HepG2 (cell line): ENCODE results near the gene TOR4A. TPM values are rescaled to one million over a fixed set of nuclear protein-coding genes. Genes with fewer than 3 reads are reported as not detected.

Experiments used
- ATAD3A ChIP-seq: sonication (generic); formaldehyde crosslinking; IDR thresholded peaks from 2 replicates; pipeline ENCODE4 v1.4.0; 2020; ENCODE audit warnings: missing genetic modification reagents
- GTF3A ChIP-seq: sonication (generic); formaldehyde crosslinking; conservative IDR thresholded peaks from 2 replicates; pipeline ENCODE4 v1.4.0; 2020; ENCODE audit warnings: mild to moderate bottlenecking, missing genetic modification reagents
- HDAC6 ChIP-seq: fragments of 200-600 bp; sonication (generic); IDR thresholded peaks from 2 replicates; pipeline ENCODE4 v1.7.0; 2017; ENCODE audit warnings: mild to moderate bottlenecking, antibody characterized with exemption, low read length, low read depth
- HHEX ChIP-seq: IDR thresholded peaks from 2 replicates; pipeline ENCODE4 v1.6.1; 2016; ENCODE audit warnings: control low read depth
- RARG ChIP-seq: sonication (generic); formaldehyde crosslinking; IDR thresholded peaks from 2 replicates; pipeline ENCODE4 v1.4.0; 2020; ENCODE audit warnings: low read depth, mild to moderate bottlenecking, missing genetic modification reagents
- RBFOX2 ChIP-seq: fragments of 200-400 bp; formaldehyde crosslinking; IDR thresholded peaks from 2 replicates; pipeline ENCODE4 v1.6.1; 2017; ENCODE audit warnings: low read depth, mild to moderate bottlenecking, low read length
- ZNF33B ChIP-seq: sonication (generic); formaldehyde crosslinking; IDR thresholded peaks from 2 replicates; pipeline ENCODE4 v1.5.1; 2020; ENCODE audit warnings: mild to moderate bottlenecking, missing genetic modification reagents
- ZNF850 ChIP-seq: sonication (generic); formaldehyde crosslinking; conservative IDR thresholded peaks from 2 replicates; pipeline ENCODE4 v1.9.0; 2021; ENCODE audit warnings: mild to moderate bottlenecking, missing genetic modification reagents
- polyA plus RNA-seq, 8 experiments: library from polyadenylated mRNA; depleted of rRNA in 3 of 8; stranded (reverse) in 7 of 8; unstranded in 1 of 8; fragments of >200 nt; fragmentation: Illumina TruSeq in 4 of 8; extraction: Trizol in 4 of 8; gene quantifications; 2 replicates each; pipeline versions ENCODE4 v1.2.1 to v1.2.3, GENCODE V29; 2011 to 2016; ENCODE audit warnings: low read depth in 4 of 8, missing spikeins in 1 of 8, mixed read lengths in 1 of 8; ENCODE audit not compliant: insufficient read depth in 1 of 8
- total RNA-seq, 5 experiments: library from RNA; depleted of rRNA; stranded (reverse); fragments of >200 nt; fragmentation: Illumina TruSeq; extraction: Trizol; gene quantifications; 2 replicates each; pipeline ENCODE4 v1.2.3, GENCODE V29; 2016; ENCODE audit warnings: low read depth in 1 of 5
- TF ChIP-seq, protein P1 (sequence below): IDR thresholded peaks from 2 replicates; pipeline ENCODE4 v1.6.1; 2012; ENCODE audit warnings: low read length, improper control_type of control experiment
- TF ChIP-seq, protein P2 (sequence below): sonication (generic); formaldehyde crosslinking; IDR thresholded peaks from 2 replicates; pipeline ENCODE4 v1.4.0; 2020; ENCODE audit warnings: missing genetic modification reagents
- TF ChIP-seq, protein P3 (sequence below): sonication (generic); formaldehyde crosslinking; IDR thresholded peaks from 2 replicates; pipeline ENCODE4 v1.5.1; 2020; ENCODE audit warnings: missing genetic modification reagents, mild to moderate bottlenecking, borderline replicate concordance
- TF ChIP-seq, protein P4 (sequence below): sonication (generic); formaldehyde crosslinking; IDR thresholded peaks from 2 replicates; pipeline ENCODE4; 2020; ENCODE audit warnings: missing genetic modification reagents, mild to moderate bottlenecking, borderline replicate concordance
- TF ChIP-seq, protein P5 (sequence below): sonication (generic); formaldehyde crosslinking; conservative IDR thresholded peaks from 2 replicates; pipeline ENCODE4 v1.5.0; 2020; ENCODE audit warnings: missing genetic modification reagents

Gene TOR4A
- total and polyA plus RNA-seq, 2 of the 13 experiments (the other 11 are each of a cell fraction or from before 2014, with no cell fraction given), result 11.1 to 14.2 TPM

- TF ChIP-seq, protein P1, sequence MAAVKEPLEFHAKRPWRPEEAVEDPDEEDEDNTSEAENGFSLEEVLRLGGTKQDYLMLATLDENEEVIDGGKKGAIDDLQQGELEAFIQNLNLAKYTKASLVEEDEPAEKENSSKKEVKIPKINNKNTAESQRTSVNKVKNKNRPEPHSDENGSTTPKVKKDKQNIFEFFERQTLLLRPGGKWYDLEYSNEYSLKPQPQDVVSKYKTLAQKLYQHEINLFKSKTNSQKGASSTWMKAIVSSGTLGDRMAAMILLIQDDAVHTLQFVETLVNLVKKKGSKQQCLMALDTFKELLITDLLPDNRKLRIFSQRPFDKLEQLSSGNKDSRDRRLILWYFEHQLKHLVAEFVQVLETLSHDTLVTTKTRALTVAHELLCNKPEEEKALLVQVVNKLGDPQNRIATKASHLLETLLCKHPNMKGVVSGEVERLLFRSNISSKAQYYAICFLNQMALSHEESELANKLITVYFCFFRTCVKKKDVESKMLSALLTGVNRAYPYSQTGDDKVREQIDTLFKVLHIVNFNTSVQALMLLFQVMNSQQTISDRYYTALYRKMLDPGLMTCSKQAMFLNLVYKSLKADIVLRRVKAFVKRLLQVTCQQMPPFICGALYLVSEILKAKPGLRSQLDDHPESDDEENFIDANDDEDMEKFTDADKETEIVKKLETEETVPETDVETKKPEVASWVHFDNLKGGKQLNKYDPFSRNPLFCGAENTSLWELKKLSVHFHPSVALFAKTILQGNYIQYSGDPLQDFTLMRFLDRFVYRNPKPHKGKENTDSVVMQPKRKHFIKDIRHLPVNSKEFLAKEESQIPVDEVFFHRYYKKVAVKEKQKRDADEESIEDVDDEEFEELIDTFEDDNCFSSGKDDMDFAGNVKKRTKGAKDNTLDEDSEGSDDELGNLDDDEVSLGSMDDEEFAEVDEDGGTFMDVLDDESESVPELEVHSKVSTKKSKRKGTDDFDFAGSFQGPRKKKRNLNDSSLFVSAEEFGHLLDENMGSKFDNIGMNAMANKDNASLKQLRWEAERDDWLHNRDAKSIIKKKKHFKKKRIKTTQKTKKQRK, result peak; percentile 85
- TF ChIP-seq, protein P2, sequence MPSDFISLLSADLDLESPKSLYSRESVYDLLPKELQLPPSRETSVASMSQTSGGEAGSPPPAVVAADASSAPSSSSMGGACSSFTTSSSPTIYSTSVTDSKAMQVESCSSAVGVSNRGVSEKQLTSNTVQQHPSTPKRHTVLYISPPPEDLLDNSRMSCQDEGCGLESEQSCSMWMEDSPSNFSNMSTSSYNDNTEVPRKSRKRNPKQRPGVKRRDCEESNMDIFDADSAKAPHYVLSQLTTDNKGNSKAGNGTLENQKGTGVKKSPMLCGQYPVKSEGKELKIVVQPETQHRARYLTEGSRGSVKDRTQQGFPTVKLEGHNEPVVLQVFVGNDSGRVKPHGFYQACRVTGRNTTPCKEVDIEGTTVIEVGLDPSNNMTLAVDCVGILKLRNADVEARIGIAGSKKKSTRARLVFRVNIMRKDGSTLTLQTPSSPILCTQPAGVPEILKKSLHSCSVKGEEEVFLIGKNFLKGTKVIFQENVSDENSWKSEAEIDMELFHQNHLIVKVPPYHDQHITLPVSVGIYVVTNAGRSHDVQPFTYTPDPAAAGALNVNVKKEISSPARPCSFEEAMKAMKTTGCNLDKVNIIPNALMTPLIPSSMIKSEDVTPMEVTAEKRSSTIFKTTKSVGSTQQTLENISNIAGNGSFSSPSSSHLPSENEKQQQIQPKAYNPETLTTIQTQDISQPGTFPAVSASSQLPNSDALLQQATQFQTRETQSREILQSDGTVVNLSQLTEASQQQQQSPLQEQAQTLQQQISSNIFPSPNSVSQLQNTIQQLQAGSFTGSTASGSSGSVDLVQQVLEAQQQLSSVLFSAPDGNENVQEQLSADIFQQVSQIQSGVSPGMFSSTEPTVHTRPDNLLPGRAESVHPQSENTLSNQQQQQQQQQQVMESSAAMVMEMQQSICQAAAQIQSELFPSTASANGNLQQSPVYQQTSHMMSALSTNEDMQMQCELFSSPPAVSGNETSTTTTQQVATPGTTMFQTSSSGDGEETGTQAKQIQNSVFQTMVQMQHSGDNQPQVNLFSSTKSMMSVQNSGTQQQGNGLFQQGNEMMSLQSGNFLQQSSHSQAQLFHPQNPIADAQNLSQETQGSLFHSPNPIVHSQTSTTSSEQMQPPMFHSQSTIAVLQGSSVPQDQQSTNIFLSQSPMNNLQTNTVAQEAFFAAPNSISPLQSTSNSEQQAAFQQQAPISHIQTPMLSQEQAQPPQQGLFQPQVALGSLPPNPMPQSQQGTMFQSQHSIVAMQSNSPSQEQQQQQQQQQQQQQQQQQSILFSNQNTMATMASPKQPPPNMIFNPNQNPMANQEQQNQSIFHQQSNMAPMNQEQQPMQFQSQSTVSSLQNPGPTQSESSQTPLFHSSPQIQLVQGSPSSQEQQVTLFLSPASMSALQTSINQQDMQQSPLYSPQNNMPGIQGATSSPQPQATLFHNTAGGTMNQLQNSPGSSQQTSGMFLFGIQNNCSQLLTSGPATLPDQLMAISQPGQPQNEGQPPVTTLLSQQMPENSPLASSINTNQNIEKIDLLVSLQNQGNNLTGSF (CRISPR knock-in tag), result peak; percentile 23; the same call in 1 of the 2 replicates
- 0 out of 2 replicates have a peak, but pooled peaks have one; percentile 22 for TF ChIP-seq RARG
- 0 out of 2 replicates have a peak, but pooled peaks have one; percentile 66 for TF ChIP-seq ATAD3A (CRISPR knock-in tag)
- TF ChIP-seq, protein P3, sequence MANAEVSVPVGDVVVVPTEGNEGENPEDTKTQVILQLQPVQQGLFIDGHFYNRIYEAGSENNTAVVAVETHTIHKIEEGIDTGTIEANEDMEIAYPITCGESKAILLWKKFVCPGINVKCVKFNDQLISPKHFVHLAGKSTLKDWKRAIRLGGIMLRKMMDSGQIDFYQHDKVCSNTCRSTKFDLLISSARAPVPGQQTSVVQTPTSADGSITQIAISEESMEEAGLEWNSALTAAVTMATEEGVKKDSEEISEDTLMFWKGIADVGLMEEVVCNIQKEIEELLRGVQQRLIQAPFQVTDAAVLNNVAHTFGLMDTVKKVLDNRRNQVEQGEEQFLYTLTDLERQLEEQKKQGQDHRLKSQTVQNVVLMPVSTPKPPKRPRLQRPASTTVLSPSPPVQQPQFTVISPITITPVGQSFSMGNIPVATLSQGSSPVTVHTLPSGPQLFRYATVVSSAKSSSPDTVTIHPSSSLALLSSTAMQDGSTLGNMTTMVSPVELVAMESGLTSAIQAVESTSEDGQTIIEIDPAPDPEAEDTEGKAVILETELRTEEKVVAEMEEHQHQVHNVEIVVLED (CRISPR knock-in tag), result 0 out of 2 replicates have a peak, but pooled peaks have one; percentile 4
- TF ChIP-seq, protein P4, sequence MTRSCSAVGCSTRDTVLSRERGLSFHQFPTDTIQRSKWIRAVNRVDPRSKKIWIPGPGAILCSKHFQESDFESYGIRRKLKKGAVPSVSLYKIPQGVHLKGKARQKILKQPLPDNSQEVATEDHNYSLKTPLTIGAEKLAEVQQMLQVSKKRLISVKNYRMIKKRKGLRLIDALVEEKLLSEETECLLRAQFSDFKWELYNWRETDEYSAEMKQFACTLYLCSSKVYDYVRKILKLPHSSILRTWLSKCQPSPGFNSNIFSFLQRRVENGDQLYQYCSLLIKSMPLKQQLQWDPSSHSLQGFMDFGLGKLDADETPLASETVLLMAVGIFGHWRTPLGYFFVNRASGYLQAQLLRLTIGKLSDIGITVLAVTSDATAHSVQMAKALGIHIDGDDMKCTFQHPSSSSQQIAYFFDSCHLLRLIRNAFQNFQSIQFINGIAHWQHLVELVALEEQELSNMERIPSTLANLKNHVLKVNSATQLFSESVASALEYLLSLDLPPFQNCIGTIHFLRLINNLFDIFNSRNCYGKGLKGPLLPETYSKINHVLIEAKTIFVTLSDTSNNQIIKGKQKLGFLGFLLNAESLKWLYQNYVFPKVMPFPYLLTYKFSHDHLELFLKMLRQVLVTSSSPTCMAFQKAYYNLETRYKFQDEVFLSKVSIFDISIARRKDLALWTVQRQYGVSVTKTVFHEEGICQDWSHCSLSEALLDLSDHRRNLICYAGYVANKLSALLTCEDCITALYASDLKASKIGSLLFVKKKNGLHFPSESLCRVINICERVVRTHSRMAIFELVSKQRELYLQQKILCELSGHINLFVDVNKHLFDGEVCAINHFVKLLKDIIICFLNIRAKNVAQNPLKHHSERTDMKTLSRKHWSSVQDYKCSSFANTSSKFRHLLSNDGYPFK, result 0 out of 2 replicates have a peak, but pooled peaks have one; percentile 10
- TF ChIP-seq ZNF850, result no peak
- TF ChIP-seq RBFOX2, result peak; percentile 87
- no peak for TF ChIP-seq HDAC6
- peak; percentile 69; the same call in 1 of the 2 replicates for TF ChIP-seq ZNF33B (CRISPR knock-in tag)
- TF ChIP-seq GTF3A (CRISPR knock-in tag), result no peak
- TF ChIP-seq, protein P5, sequence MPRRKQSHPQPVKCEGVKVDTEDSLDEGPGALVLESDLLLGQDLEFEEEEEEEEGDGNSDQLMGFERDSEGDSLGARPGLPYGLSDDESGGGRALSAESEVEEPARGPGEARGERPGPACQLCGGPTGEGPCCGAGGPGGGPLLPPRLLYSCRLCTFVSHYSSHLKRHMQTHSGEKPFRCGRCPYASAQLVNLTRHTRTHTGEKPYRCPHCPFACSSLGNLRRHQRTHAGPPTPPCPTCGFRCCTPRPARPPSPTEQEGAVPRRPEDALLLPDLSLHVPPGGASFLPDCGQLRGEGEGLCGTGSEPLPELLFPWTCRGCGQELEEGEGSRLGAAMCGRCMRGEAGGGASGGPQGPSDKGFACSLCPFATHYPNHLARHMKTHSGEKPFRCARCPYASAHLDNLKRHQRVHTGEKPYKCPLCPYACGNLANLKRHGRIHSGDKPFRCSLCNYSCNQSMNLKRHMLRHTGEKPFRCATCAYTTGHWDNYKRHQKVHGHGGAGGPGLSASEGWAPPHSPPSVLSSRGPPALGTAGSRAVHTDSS (CRISPR knock-in tag), result 0 out of 2 replicates have a peak, but pooled peaks have one; percentile 76
- TF ChIP-seq HHEX, result no peak
Measured at GRCh38 chr9:137240841-137241489, 36.6 kb upstream of the TOR4A start, which contains the start of gene TUBB4B (continued).
